Caco-2 (cell line): Measurements from ENCODE around the gene ASB10. TPM values are rescaled to one million over a fixed set of nuclear protein-coding genes. Genes with fewer than 3 reads are reported as not detected.

Experiments used
- BruUV-seq: library from RNA; stranded (reverse); fragments of 400-500 nt; replicated peaks from 2 replicates; lab custom pipeline; 2021; lab: Mats Ljungman, UMichigan
- CTCF ChIA-PET: fragments of 300-600 bp; sonication (Branson Sonifier 250); formaldehyde crosslinking; loops from one replicate; lab custom pipeline; 2022; ENCODE audit warnings: antibody characterized with exemption; lab: Charles Lee
- POLR2A ChIA-PET: fragments of 300-600 bp; sonication (Branson Sonifier 250); formaldehyde crosslinking; loops from one replicate; lab custom pipeline; 2022; ENCODE audit warnings: antibody characterized with exemption; lab: Charles Lee
- DNase-seq, 2 experiments: peaks; one replicate each; pipeline versions ENCODE4 v3.0.0 to v3.0.0-alpha.2; 2020 to 2022
- H3K27me3 ChIP-seq: replicated peaks from 2 replicates; pipeline ENCODE4 v1.6.0; 2011; ENCODE audit warnings: low read length; ENCODE audit not compliant: control insufficient read depth, insufficient read depth
- H3K36me3 ChIP-seq: 2 replicates; pipeline ENCODE4 v1.5.1; 2011; ENCODE audit warnings: low read length; ENCODE audit not compliant: control insufficient read depth, insufficient read depth
- H3K4me1 ChIP-seq: fragments of 250-450 bp; sonication (Bioruptor Pico); 2 replicates; pipeline ENCODE4 v1.5.1; 2020; ENCODE audit warnings: mild to moderate bottlenecking
- H3K4me3 ChIP-seq: 2 replicates; pipeline ENCODE4 v1.5.1; 2011; ENCODE audit warnings: low read depth, mild to moderate bottlenecking, control low read depth, low read length
- H3K9me3 ChIP-seq: fragments of 250-450 bp; sonication (Bioruptor Pico); 2 replicates; pipeline ENCODE4 v1.5.1; 2020; ENCODE audit warnings: mild to moderate bottlenecking, moderate library complexity
- H3K27ac Mint-ChIP-seq: one replicate; pipeline ENCODE4 v1.8.0; 2022; ENCODE audit warnings: mixed read lengths; ENCODE audit not compliant: unreplicated experiment
- H3K27me3 Mint-ChIP-seq: one replicate; pipeline ENCODE4 v1.8.0; 2022; ENCODE audit warnings: mixed read lengths; ENCODE audit not compliant: insufficient read depth, unreplicated experiment
- H3K36me3 Mint-ChIP-seq: one replicate; pipeline ENCODE4 v1.8.0; 2022; ENCODE audit warnings: mild to moderate bottlenecking, mixed read lengths; ENCODE audit not compliant: insufficient read depth, unreplicated experiment
- H3K4me1 Mint-ChIP-seq: one replicate; pipeline ENCODE4 v1.8.0; 2022; ENCODE audit warnings: low read depth, mixed read lengths; ENCODE audit not compliant: unreplicated experiment
- H3K4me3 Mint-ChIP-seq: one replicate; pipeline ENCODE4 v1.8.0; 2022; ENCODE audit warnings: mild to moderate bottlenecking, moderate library complexity, mixed read lengths; ENCODE audit not compliant: unreplicated experiment
- H3K9me3 Mint-ChIP-seq: one replicate; pipeline ENCODE4 v1.8.0; 2022; ENCODE audit warnings: mixed read lengths; ENCODE audit not compliant: unreplicated experiment
- CTCF ChIP-seq, 2 experiments: fragments of 200-600 bp in 1 of 2; IDR thresholded peaks; 1 replicate in 1 of 2; 2 replicates in 1 of 2; pipeline versions ENCODE4 v1.5.1 to v1.8.0; 2011 to 2022; ENCODE audit warnings: antibody characterized with exemption in 1 of 2, control low read depth in 1 of 2, inconsistent platforms in 1 of 2, low read depth in 1 of 2, low read length in 1 of 2, mild to moderate bottlenecking in 1 of 2, moderate library complexity in 1 of 2; ENCODE audit not compliant: insufficient read depth in 1 of 2, severe bottlenecking in 1 of 2, unreplicated experiment in 1 of 2
- intact Hi-C: fragments of 100-400 bp; cut with micrococcal nuclease; formaldehyde crosslinking; loops from one replicate; pipeline ENCODE4 v1.10.0; 2022; ENCODE audit not compliant: unreplicated experiment
- total RNA-seq: library from RNA; stranded (reverse); gene quantifications from 2 replicates; pipeline ENCODE4 v1.2.3, GENCODE V29; 2022

Gene ASB10
- total RNA-seq, 1 experiment from 2014 or later: not detected

DNA sequence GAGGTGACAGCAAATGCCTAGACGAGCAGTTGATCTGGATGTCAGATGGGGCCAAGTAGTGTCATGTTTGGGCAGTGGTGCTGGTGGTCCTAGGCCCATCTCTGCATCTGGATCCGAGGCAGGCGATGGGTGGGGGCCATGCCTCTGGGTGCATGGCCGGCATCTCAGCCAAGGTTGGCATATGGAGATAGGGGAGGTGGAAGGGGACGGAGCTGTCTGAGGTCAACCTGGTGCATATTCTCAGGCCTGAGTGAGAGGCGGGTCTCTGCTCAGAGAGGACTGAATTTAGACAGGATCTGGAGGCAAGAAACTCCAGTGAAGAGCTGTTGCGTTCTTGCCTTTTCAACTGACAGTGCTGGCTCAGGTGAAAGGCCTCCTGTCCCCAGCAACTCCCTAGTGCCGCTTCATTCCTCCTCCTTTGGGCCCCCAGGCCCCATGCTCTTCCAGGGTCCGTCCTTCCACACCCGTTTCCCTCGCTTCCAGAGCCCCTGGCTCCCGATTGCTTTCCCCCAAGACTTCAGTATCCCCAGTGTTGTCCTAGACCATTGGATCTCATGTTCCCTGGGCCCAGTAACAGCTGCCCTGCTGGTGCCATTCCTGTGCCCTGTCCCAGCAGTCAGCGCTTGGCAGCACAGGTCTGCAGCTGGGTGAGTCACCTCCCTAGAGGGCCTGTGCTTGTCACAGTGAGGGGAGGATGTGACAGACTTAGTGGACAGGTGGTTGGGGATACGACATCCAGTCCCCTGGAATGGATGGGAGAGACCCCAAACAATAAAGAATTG, 52.1 kb downstream of the ASB10 start:
- ChIA-PET CTCF (interaction anchor here (0.6 kb wide), 1 partner anchor 31 kb away, joined by 3 read pairs; no protein-coding TSS in a partner anchor), POLR2A (no interaction called here)
- Mint-ChIP-seq H3K4me1 (no peaks in the 10 kb centered on the region), H3K27me3 (no peaks in the 10 kb centered on the region), H3K4me3 (no peak overlapping the region), H3K36me3 (peaks cover 28% of the 10 kb centered on the region), H3K9me3 (no peaks in the 10 kb centered on the region), H3K27ac (no peak overlapping the region)
- Histone ChIP-seq H3K4me3 (no peak overlapping the region), H3K9me3 (no peaks in the 10 kb centered on the region), H3K4me1 (no peaks in the 10 kb centered on the region), H3K36me3 (no peaks in the 10 kb centered on the region; the same call in 1 of the 2 replicates), H3K27me3 (no peaks in the 10 kb centered on the region)
- DNase-seq: no peak
- no peak for TF ChIP-seq CTCF (IDR thresholded peaks at IDR 0.05; ENCODE audit: insufficient read depth in 1 of 2, low read depth in 1 of 2, low read length in 1 of 2, severe bottlenecking in 1 of 2, unreplicated experiment in 1 of 2)
- intact Hi-C loops: no loop called here
- no TSS peak for BruUV-seq

DNA sequence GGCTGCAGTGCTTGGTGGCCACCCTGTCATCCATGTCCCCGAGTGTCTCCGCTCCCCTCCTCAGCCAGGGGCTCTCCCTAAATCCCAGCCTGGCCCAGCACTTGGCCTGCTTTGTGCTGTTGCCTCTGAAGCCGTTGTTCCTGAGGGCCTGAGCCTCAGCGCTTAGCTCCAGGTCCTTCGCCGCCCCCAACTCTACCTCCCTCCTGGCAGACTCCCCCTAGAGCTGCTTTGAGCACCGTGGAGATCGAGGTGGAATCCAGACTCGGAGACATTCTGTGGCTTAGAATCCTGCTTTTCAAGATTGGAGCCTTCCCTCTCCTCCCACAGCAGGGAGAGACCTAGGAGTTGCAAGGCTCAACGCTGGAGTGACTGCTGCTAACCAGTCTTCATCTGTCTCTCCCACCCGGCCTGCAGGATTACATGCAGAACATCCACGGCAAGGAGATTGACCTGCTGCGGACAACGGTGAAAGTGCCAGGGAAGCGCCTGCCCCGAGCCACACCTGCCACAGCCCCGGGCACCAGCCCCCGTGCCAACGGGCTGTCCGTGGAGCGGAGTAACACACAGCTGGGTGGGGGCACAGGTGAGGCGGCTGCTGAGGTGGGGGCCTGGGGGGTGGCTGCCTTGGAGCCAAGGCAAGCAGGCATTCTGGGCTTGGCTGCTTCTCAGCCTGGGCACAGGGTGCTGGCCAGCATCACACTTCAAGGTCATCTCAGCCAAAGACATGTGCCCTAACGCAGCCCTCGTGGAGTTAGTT, 52.9 kb downstream of the ASB10 start:
- H3K27ac Mint-ChIP-seq: no peak overlapping the region
- H3K9me3 Mint-ChIP-seq: no peaks in the 10 kb centered on the region
- TF ChIP-seq CTCF (IDR thresholded peaks at IDR 0.05; ENCODE audit: insufficient read depth in 1 of 2, low read depth in 1 of 2, low read length in 1 of 2, severe bottlenecking in 1 of 2, unreplicated experiment in 1 of 2): no peak
- H3K36me3 ChIP-seq: no peaks in the 10 kb centered on the region; the same call in 1 of the 2 replicates
- no peak overlapping the region for H3K4me3 ChIP-seq
- no peak overlapping the region for H3K4me3 Mint-ChIP-seq
- BruUV-seq: no TSS peak
- ChIA-PET CTCF (no interaction called here), POLR2A (no interaction called here)
- H3K27me3 Mint-ChIP-seq: no peaks in the 10 kb centered on the region
- intact Hi-C loops: no loop called here
- no peaks in the 10 kb centered on the region for H3K27me3 ChIP-seq
- H3K4me1 ChIP-seq: no peaks in the 10 kb centered on the region
- H3K9me3 ChIP-seq: no peaks in the 10 kb centered on the region
- no peak for DNase-seq
- H3K4me1 Mint-ChIP-seq: no peaks in the 10 kb centered on the region
- peaks cover 28% of the 10 kb centered on the region for H3K36me3 Mint-ChIP-seq

- ChIA-PET POLR2A (no interaction called here), CTCF (no interaction called here)
- TF ChIP-seq CTCF (IDR thresholded peaks at IDR 0.05; ENCODE audit: insufficient read depth in 1 of 2, low read depth in 1 of 2, low read length in 1 of 2, severe bottlenecking in 1 of 2, unreplicated experiment in 1 of 2): no peak
- Histone ChIP-seq H3K4me1 (no peaks in the 10 kb centered on the region), H3K4me3 (no peak overlapping the region), H3K27me3 (no peaks in the 10 kb centered on the region), H3K36me3 (no peaks in the 10 kb centered on the region; the same call in 1 of the 2 replicates), H3K9me3 (no peaks in the 10 kb centered on the region)
- Mint-ChIP-seq H3K9me3 (no peaks in the 10 kb centered on the region), H3K27me3 (no peaks in the 10 kb centered on the region), H3K4me3 (no peak overlapping the region), H3K36me3 (peaks cover 31% of the 10 kb centered on the region), H3K4me1 (no peaks in the 10 kb centered on the region), H3K27ac (no peak overlapping the region)
- no TSS peak for BruUV-seq
- intact Hi-C loops: no loop called here
- DNase-seq: no peak
These were observed 53.6 kb downstream of the ASB10 start for GRCh38 chr7:151133266-151133985.
